ENCODE measurements around the gene PRDM16. TPM values are rescaled to one million over a fixed set of nuclear protein-coding genes. Genes with fewer than 3 reads are reported as not detected.

The PRDM16 gene
- total and polyA plus RNA-seq, 2 of the 13 experiments (the other 11 are each of a cell fraction or from before 2014, with no cell fraction given): 0.15 to 0.81 TPM

DNA sequence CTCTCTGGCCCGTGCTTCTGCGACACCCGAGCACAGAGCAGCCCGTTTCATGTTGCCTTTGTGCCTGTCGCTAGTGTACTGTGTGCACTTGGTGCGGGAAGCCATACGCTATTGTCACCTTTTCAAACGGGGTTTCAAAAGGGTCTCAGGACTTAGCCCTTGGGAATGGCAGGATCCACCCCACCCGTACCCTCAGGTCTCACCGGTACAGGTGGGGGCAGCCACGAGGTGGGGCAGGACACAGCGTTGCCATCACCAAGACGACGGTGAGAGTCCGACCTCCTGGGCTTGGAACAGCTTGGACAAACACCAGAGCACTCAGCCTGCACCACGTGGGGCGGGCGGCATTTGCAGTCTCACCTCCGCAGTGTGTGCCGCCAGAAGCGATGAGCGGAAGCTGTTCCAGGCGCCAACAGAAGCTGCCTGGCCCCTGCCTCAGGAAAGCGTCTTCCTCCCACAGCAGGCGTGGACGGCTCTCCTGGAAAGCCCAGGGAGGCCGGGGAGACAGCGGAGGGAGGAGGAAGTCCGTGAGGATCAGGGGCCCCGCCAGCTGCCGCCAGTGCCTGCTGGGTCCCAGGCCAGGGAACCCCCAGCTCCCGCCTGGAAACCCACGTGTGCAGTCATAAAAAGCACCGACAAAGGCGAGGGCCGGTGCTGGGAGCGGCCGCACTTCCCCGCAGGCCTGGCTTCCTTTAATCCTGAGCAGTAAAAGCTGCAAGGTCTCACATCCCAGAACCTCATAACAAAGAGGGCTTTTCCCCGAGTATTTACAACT, 254.2 kb downstream of the PRDM16 start (continued):
- peak; percentile 84; the same call in 1 of the 2 replicates for TF ChIP-seq STAT6 (CRISPR knock-in tag; IDR thresholded peaks at IDR 0.05; ENCODE audit: borderline replicate concordance)
- TF ChIP-seq KLF15 (CRISPR knock-in tag; IDR thresholded peaks at IDR 0.05; ENCODE audit: borderline replicate concordance): no peak
- TF ChIP-seq CBX1 (IDR thresholded peaks at IDR 0.05; ENCODE audit: low read depth): peak; percentile 53
- TF ChIP-seq IKZF1 (IDR thresholded peaks at IDR 0.05): no peak
- TF ChIP-seq ZNF7 (CRISPR knock-in tag; IDR thresholded peaks at IDR 0.05): no peak
- no peak for TF ChIP-seq ZNF460 (CRISPR knock-in tag; IDR thresholded peaks at IDR 0.05; ENCODE audit: borderline replicate concordance)
- no peak for TF ChIP-seq TRIM24 (CRISPR knock-in tag; IDR thresholded peaks at IDR 0.05)
- TF ChIP-seq ATF3 (CRISPR knock-in tag; IDR thresholded peaks at IDR 0.05): no peak
- peak; percentile 76; the same call in 1 of the 2 replicates for TF ChIP-seq ARNT2 (CRISPR knock-in tag; IDR thresholded peaks at IDR 0.05; ENCODE audit: low read depth)
- no peak; the same call in 1 of the 2 replicates for TF ChIP-seq SRY (CRISPR knock-in tag; IDR thresholded peaks at IDR 0.05)
- TF ChIP-seq ZNF768 (CRISPR knock-in tag; IDR thresholded peaks at IDR 0.05): no peak
- TF ChIP-seq GATAD2A (CRISPR knock-in tag; IDR thresholded peaks at IDR 0.05): no peak; the same call in 1 of the 2 replicates
- 0 out of 2 replicates have a peak, but pooled peaks have one; percentile 46 for TF ChIP-seq ZNF543 (CRISPR knock-in tag; IDR thresholded peaks at IDR 0.05)
- TF ChIP-seq ZNF264 (CRISPR knock-in tag; IDR thresholded peaks at IDR 0.05): no peak; the same call in 1 of the 2 replicates
- TF ChIP-seq ZNF282 (IDR thresholded peaks at IDR 0.05; ENCODE audit: partially characterized antibody): no peak
- TF ChIP-seq CBFB (CRISPR knock-in tag; IDR thresholded peaks at IDR 0.05): peak; percentile 29; the same call in 1 of the 2 replicates
- no peak for TF ChIP-seq ZNF644 (CRISPR knock-in tag; IDR thresholded peaks at IDR 0.05; ENCODE audit: low read depth)
- TF ChIP-seq KLF12 (CRISPR knock-in tag; IDR thresholded peaks at IDR 0.05; ENCODE audit: borderline replicate concordance): no peak
- no peak; the same call in 1 of the 2 replicates for TF ChIP-seq ZNF670 (CRISPR knock-in tag; IDR thresholded peaks at IDR 0.05; ENCODE audit: borderline replicate concordance)
- TF ChIP-seq POLR2A (IDR thresholded peaks at IDR 0.05; ENCODE audit: insufficient read depth in 1 of 2, low read depth in 2 of 2, low read length in 2 of 2): no peak
- TF ChIP-seq TERF1 (CRISPR knock-in tag; IDR thresholded peaks at IDR 0.05): no peak
- no peak for TF ChIP-seq NONO (IDR thresholded peaks at IDR 0.05)
- peak; percentile 19; the same call in 1 of the 2 replicates for TF ChIP-seq NONO (CRISPR knock-in tag; conservative IDR thresholded peaks at IDR 0.05)
- peak; percentile 73; the same call in 1 of the 2 replicates for TF ChIP-seq ZNF569 (CRISPR knock-in tag; IDR thresholded peaks at IDR 0.05; ENCODE audit: borderline replicate concordance)
- peak; percentile 33; the same call in 1 of the 2 replicates for TF ChIP-seq ZNF572 (CRISPR knock-in tag; IDR thresholded peaks at IDR 0.05)
